CD4-positive, alpha-beta T cell (primary cell): ENCODE measurements around the gene OIT3. TPM values are rescaled to one million over a fixed set of nuclear protein-coding genes. Genes with fewer than 3 reads are reported as not detected.

Source experiments
- ATAC-seq: fragments of 200-7000 bp; cut with Tn5 transposase; one replicate; pipeline ENCODE4 v1.10.0; 2022; ENCODE audit warnings: mild to moderate bottlenecking; ENCODE audit not compliant: poor library complexity
- CTCF ChIA-PET: fragments of 350-600 bp; sonication (Branson Sonifier 250); formaldehyde crosslinking; loops from one replicate; lab custom pipeline; 2021; ENCODE audit warnings: antibody characterized with exemption, inconsistent platforms; lab: Charles Lee
- POLR2A ChIA-PET: fragments of 350-600 bp; sonication (Branson Sonifier 250); formaldehyde crosslinking; loops from one replicate; lab custom pipeline; 2021; ENCODE audit warnings: antibody characterized with exemption, inconsistent platforms; lab: Charles Lee
- DNase-seq, 14 experiments: peaks; one replicate each; pipeline ENCODE4 v3.0.0-alpha.2; 2013 to 2020; ENCODE audit warnings: mixed read lengths in 2 of 14
- H3K27ac ChIP-seq, 2 donors: one replicate each; pipeline versions ENCODE4 v1.5.1 to v1.7.0; 2013; ENCODE audit warnings: low read length in 2 of 2, low read depth in 1 of 2, mild to moderate bottlenecking in 1 of 2
- H3K27me3 ChIP-seq, 2 experiments: 1 replicate in 1 of 2; 2 replicates in 1 of 2; pipeline versions ENCODE4 v1.6.1 to v1.7.0; 2013; ENCODE audit warnings: low read length in 2 of 2, control low read depth in 1 of 2, mild to moderate bottlenecking in 1 of 2, moderate library complexity in 1 of 2; ENCODE audit not compliant: insufficient read depth in 2 of 2, control insufficient read depth in 1 of 2
- H3K36me3 ChIP-seq: one replicate; pipeline ENCODE4 v1.6.1; 2013; ENCODE audit warnings: low read length, control low read depth; ENCODE audit not compliant: insufficient read depth
- H3K4me1 ChIP-seq: one replicate; pipeline ENCODE4 v1.6.1; 2013; ENCODE audit warnings: low read length, control low read depth; ENCODE audit not compliant: insufficient read depth
- H3K4me3 ChIP-seq: one replicate; pipeline ENCODE4 v1.5.1; 2013; ENCODE audit warnings: mild to moderate bottlenecking, low read length, moderate library complexity
- H3K9me3 ChIP-seq, 2 experiments: 1 replicate in 1 of 2; 2 replicates in 1 of 2; pipeline versions ENCODE4 v1.6.1 to v1.7.0; 2013; ENCODE audit warnings: low read length in 2 of 2, mild to moderate bottlenecking in 2 of 2, control low read depth in 1 of 2, moderate library complexity in 1 of 2; ENCODE audit not compliant: control insufficient read depth in 1 of 2, insufficient read depth in 1 of 2
- H3K27ac Mint-ChIP-seq: one replicate; pipeline ENCODE4 v1.8.0; 2020; ENCODE audit warnings: mixed read lengths
- H3K27me3 Mint-ChIP-seq: one replicate; pipeline ENCODE4 v1.8.0; 2021; ENCODE audit warnings: mixed read lengths
- H3K36me3 Mint-ChIP-seq: one replicate; pipeline ENCODE4 v1.8.0; 2021; ENCODE audit warnings: low read depth, mixed read lengths
- H3K4me1 Mint-ChIP-seq: one replicate; pipeline ENCODE4 v1.8.0; 2021; ENCODE audit warnings: low read depth, mixed read lengths
- H3K4me3 Mint-ChIP-seq: one replicate; pipeline ENCODE4 v1.8.0; 2020; ENCODE audit warnings: mild to moderate bottlenecking, mixed read lengths
- H3K9me3 Mint-ChIP-seq: one replicate; pipeline ENCODE4 v1.8.0; 2020; ENCODE audit warnings: mixed read lengths
- CTCF ChIP-seq: fragments of 200-600 bp; IDR thresholded peaks from one replicate; pipeline ENCODE4 v1.8.0; 2022; ENCODE audit warnings: antibody characterized with exemption, mild to moderate bottlenecking
- intact Hi-C, 2 experiments: fragments of 100-400 bp; cut with DNase I in 1 of 2; cut with micrococcal nuclease in 1 of 2; formaldehyde crosslinking; loops; one replicate each; pipeline versions ENCODE4 v1.15.1 to v1.9.0; 2023 to 2025; cut with DNase I, micrococcal nuclease
- total RNA-seq, 174 experiments: library from RNA in 2 of 174; stranded (reverse) in 2 of 174; gene quantifications; one replicate each; pipeline ENCODE4 v1.2.3 and lab custom pipeline; 2021 to 2026

The OIT3 gene
- total RNA-seq, 2 experiments from 2014 or later, result not detected

- H3K4me3 Mint-ChIP-seq, result no peak overlapping the region
- Histone ChIP-seq H3K36me3 (peaks cover 2% of the 10 kb centered on the region), H3K27me3 (no peaks in the 10 kb centered on the region), H3K4me3 (no peak overlapping the region), H3K27ac (no peak overlapping the region), H3K4me1 (peaks cover 3% of the 10 kb centered on the region), H3K9me3 (no peaks in the 10 kb centered on the region)
- ChIA-PET CTCF (no interaction called here), POLR2A (no interaction called here)
- peaks cover 26% of the 10 kb centered on the region for H3K36me3 Mint-ChIP-seq
- H3K27me3 Mint-ChIP-seq, result peaks cover 8% of the 10 kb centered on the region
- H3K4me1 Mint-ChIP-seq, result peaks cover 14% of the 10 kb centered on the region
- intact Hi-C loops, result no loop called here
- no peak overlapping the region for H3K27ac Mint-ChIP-seq
- ATAC-seq (no peak), DNase-seq (no peak)
- no peaks in the 10 kb centered on the region for H3K9me3 Mint-ChIP-seq
- TF ChIP-seq CTCF, result no peak
Measured at GRCh38 chr10:72889391-72889831, 4.1 kb upstream of the OIT3 start.

GRCh38 chr10:72890086-72890485 lies 3.5 kb upstream of the OIT3 start:
- Histone ChIP-seq H3K36me3 (no peaks in the 10 kb centered on the region), H3K27me3 (no peaks in the 10 kb centered on the region), H3K4me1 (peaks cover 3% of the 10 kb centered on the region), H3K27ac (no peak overlapping the region), H3K9me3 (no peaks in the 10 kb centered on the region), H3K4me3 (no peak overlapping the region)
- POLR2A ChIA-PET, result no interaction called here
- CTCF ChIA-PET, result no interaction called here
- peaks cover 14% of the 10 kb centered on the region for H3K4me1 Mint-ChIP-seq
- ATAC-seq (no peak), DNase-seq (no peak)
- intact Hi-C loops, result no loop called here
- peaks cover 10% of the 10 kb centered on the region for H3K27me3 Mint-ChIP-seq
- H3K9me3 Mint-ChIP-seq, result no peaks in the 10 kb centered on the region
- no peak overlapping the region for H3K4me3 Mint-ChIP-seq
- no peak for TF ChIP-seq CTCF
- H3K27ac Mint-ChIP-seq, result no peak overlapping the region
- peaks cover 22% of the 10 kb centered on the region for H3K36me3 Mint-ChIP-seq

- ChIA-PET POLR2A (no interaction called here), CTCF (no interaction called here)
- intact Hi-C loops, result no loop called here
- Histone ChIP-seq H3K4me3 (no peak overlapping the region), H3K9me3 (peaks cover 0 to 3% of the 10 kb centered on the region in 2 experiments), H3K27ac (no peak overlapping the region), H3K4me1 (no peaks in the 10 kb centered on the region), H3K36me3 (no peaks in the 10 kb centered on the region), H3K27me3 (no peaks in the 10 kb centered on the region)
- Mint-ChIP-seq H3K4me3 (no peak overlapping the region), H3K4me1 (no peaks in the 10 kb centered on the region), H3K27ac (no peak overlapping the region), H3K36me3 (no peaks in the 10 kb centered on the region), H3K27me3 (peaks cover 12% of the 10 kb centered on the region), H3K9me3 (no peaks in the 10 kb centered on the region)
- ATAC-seq (no peak), DNase-seq (no peak)
- no peak for TF ChIP-seq CTCF
Measured at GRCh38 chr10:72895236-72895850, 1.8 kb downstream of the OIT3 start.
